HG03103 (cell line): ENCODE measurements around the gene SLCO6A1.
"Not testable (repeated sequence)": the region's sequence is repeated elsewhere in the genome, so short reads cannot be mapped to it uniquely, and the experiment has no call there.

Experiments
- ATAC-seq: cut with Tn5 transposase; IDR thresholded peaks from one replicate; pipeline ENCODE4 v1.9.1; 2021; ENCODE audit warnings: low read depth; ENCODE audit not compliant: unreplicated experiment

Gene SLCO6A1, protein sequence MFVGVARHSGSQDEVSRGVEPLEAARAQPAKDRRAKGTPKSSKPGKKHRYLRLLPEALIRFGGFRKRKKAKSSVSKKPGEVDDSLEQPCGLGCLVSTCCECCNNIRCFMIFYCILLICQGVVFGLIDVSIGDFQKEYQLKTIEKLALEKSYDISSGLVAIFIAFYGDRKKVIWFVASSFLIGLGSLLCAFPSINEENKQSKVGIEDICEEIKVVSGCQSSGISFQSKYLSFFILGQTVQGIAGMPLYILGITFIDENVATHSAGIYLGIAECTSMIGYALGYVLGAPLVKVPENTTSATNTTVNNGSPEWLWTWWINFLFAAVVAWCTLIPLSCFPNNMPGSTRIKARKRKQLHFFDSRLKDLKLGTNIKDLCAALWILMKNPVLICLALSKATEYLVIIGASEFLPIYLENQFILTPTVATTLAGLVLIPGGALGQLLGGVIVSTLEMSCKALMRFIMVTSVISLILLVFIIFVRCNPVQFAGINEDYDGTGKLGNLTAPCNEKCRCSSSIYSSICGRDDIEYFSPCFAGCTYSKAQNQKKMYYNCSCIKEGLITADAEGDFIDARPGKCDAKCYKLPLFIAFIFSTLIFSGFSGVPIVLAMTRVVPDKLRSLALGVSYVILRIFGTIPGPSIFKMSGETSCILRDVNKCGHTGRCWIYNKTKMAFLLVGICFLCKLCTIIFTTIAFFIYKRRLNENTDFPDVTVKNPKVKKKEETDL

DNA sequence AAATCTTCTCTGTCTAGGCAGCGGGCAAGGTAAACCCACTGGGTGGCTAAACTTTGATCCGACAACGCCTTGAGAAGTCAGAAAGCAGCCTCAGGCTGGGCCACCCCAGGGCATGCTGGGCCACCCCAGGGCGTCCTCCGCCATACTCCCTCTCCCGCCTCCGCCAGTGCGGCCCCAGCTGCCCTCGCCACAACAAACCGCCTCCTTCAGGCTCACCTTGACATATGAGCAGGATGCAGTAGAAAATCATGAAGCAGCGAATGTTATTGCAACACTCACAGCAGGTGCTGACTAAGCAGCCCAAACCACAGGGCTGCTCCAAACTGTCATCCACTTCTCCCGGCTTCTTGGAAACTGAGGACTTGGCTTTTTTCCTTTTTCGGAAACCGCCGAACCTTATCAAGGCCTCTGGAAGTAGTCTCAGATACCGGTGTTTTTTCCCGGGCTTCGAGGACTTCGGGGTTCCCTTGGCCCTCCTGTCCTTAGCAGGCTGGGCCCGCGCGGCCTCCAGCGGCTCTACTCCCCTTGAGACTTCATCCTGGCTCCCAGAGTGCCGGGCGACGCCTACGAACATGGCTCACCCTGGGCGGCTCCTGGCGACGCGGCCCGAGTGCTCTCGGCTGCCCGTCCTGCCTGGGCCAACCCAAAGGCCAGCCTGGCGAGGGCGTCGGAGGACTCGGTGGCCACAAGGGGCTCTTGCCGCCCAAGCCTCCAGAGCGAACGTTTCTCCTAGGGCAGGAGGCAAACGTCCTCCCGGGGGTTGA lies at the start of gene SLCO6A1:
Gene SLCO6A1 (minus strand): TSS at position 731 of the 764 bp plus-strand sequence. CDS start 157 bp downstream, at position 574.
- ATAC-seq: no peak

DNA sequence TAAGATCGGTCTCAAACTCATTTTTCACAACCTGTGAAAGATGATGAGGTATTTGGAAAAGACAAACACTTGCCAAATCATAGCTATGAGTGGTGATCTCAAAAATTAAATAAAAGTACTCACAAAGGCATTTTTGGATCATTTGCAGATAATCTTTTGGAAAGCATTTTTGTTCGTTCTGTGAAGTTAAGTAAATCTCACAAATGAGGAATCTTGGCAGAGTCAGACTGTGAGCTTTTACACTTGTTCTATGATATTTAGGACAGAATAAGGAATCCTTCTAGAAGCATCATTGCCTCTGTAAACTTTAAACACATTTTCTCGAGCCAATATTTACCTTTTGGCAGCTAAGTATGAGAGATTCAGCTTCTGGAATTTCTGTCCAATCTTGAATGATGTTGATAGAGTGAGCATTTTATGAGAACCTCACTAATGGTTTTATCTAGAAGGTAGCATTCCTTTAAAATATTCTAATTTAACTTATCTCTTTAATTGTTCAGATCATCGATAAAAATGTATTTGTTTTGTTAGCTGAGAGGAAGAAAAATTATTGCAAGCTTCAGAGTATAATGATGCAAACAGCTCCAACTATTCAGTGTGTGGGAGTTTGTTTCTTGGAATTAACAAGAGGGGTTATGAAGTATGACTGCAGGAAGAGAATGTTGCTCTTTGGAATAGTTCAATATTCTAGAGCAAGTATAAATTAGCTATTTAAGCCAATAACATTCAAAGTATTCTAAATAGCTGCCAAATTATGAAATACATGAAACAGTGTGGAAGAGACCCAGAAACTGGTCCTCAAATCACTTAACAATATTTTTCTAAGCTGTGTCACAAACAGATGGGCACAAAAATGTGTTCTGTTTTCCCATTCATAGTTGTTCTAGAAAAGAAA lies 48.6 kb upstream of the SLCO6A1 start:
- ATAC-seq: no peak

DNA sequence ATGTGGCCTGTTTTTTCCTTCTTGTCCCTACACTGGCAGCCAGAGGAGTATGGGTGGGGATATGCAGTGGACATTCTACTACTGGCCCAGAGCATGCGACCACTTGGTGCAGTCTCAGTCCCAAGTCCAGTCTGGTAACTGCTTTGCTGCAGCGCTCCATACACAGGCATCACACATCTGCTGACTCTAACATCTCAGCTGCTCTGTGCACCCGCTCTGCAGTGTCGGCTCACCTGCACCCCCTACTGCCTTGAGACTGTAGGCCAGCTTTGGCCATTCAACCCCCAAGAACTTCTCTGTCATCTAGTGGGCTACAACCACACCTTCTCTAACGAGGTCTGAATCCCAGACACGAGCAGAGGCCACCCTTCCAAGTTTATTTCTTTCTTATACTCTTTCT lies 46.4 kb upstream of the SLCO6A1 start:
- peak; percentile 88 for ATAC-seq

DNA sequence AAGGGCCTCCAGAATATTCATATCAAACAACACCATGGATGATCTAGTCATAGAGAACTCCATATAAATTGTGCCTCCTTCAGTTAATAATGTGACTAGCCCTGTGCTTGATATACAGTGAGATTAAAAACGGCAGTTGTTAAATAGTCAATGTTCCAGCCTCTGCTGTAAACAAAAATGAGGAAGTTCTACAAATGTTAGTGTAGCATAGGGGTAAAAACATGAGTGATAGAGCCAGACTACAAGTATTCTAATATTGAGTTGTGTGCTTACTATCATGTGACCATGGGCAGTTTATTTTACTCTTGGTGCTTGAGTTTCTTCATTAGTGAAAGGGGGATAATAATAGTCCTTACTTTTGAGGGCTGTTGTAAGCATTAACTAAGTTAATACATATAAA lies 43.3 kb upstream of the SLCO6A1 start:
- ATAC-seq: no peak

DNA sequence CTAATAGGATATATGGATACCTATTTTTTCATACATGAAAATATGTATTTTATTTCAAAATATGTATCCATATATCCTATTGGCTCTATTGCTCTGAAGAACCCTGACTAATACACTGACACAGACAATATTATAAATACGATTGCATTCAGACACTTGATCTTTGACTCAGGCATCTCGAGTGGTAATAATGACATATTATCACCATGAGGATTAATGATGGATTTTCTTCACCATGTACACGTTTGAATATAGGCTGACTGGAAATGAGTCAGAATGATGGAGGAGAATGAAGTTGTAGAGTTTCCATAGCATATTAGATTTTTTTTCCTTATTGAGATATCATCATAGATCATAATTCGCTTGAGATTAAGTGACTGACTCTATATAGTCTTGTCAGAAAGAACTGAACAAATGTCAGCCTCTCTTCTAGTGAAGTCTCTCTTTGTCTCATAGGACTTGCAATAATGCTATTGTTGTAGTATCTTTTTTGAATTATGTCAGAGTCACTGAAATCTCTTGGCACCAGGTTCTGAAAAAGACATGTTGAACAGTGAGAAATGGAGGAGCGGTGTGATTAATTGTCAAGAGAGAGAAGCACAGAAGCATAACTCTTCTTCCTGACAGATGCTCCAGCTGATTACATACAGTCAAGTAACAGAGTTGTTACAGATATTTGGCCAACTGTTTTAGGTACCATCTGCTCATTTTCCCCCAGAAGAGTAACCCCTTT lies 41.4 kb upstream of the SLCO6A1 start:
- no peak for ATAC-seq

DNA sequence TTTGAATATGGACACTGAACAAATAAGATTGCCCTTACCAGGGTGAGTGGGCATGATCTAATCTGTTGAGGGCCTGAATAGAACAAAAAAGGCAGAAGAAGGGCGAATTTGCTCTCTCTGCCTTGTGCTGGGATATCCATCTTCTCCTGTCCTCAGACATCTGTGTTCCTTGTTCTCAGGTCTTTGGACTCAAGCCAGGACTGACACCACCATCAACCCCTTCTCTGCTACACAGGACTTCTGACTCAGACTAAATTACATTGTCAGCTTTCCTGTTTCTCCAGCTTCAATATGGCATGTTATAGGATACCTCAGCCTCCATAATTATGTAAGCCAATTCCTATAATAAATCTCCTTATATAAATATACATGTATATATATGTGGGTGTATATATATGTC lies 40.8 kb upstream of the SLCO6A1 start:
- no peak for ATAC-seq

DNA sequence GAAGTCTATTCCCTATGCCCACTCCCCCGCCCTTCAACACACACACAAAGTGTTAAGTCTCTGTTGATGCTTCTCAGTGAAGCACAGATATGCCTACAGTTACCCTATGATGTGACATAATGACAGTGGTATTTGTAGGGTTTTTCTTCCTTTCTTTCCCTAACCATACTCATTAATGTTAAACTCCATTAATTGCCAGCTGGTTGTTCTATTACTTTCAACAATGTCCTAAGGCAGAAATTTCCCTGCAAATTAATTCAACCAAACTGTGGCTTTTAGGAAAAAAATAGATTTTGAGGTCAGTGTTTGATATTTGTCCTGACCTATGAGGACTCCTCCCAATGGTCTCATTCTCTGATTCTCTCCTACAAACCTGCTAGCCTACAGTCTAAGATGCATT lies 38.2 kb upstream of the SLCO6A1 start:
- ATAC-seq: no peak

DNA sequence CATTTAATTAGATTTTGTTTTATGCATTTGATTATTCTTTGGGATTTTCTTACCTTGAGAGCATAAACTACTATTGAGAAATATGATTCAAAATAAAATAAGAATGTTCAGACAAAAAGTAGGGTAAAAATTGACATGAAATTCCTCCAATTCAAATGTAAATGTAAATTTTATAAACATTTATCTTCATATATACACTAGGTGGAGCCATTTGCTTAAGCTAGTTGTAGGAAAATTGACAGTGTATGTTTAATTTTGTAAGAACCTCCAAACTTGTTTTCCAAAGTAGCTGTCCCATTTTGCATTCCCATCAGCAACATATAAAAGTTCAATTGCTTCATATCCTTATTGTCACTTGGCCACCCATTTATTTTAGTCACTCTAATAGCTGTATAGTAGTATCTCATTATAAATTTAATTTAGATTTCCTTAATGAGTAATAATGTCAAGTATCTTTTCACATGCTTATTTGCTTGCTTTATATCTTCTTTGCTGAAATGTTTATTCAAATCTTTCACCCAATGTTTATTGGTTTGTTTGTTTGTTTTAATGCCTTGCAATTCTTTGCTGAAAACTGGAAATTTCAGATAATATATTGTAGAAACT lies 37.6 kb upstream of the SLCO6A1 start:
- ATAC-seq: no peak

DNA sequence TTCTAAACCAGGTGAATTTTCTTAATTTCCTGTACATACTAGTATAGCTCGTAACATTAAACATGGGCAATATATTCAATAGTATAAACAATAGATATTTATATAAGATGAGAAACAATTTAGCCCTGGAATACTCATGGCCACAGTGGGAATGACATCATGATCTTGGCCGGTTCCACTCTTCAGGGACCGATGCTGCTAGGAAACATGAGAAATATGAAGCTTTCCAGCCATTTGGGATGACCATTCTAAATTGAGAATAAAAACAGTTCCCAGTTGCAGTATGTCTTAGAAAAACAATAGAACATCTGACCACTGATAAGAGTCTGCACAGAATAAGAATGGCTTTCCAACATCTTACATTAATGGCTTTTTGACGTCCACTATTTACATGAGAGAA lies 33.3 kb upstream of the SLCO6A1 start:
- no peak for ATAC-seq

DNA sequence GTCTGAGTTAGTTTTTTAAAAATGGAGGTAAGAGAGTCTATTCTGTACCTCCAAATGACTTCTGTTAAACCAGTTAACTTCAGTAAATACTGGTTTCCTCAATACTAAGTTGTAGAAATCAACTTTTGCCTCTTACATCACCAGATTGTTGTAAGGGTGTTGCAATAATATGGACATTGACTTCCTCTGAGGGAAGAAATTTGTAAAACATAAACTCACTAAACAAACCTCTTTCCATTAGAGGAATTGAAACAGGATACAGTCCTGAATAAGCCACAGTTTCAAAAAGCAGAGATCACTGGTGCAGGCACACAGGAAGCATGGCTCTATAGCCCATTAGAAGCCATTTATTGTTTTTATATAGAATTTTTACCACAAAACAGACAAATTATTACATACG lies 32.7 kb upstream of the SLCO6A1 start:
- peak; percentile 71 for ATAC-seq

DNA sequence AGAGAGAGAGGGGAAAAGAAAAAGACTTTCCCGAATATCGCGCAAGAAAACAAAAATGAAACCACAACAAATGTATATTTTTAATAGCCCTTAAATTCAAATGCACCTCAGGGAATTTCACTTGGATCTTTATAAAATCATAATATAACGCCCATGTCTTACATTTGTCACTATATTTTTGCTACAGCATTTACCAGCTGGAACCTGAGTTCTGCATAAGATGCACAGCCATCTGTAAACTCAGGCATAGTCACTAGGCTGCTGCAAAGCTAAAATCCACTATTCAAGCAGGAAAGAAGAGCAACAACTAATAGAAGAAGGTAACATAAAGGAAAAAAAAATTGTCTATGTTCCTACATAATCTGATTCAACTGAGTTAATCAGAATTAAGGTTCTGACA lies 30.6 kb upstream of the SLCO6A1 start:
- no peak for ATAC-seq

DNA sequence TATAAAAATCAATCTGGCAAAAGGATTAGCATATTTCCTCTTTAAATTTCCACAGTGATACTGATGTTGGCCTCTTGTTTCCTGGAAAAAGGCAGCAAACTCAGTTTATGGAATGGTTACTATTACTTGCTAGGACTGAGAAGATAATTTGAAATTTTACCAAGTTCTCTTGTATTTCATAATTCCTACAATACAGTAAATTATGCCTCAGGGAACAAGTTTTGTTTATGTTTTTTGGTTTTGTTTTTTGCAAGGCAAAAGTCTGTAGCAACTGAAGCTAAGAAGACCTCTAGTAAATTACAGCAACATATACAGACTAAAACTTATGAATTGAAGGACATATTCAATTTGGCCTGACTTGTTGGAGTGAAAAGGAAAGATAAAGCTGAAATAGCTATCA lies 30.2 kb upstream of the SLCO6A1 start:
- ATAC-seq: no peak

DNA sequence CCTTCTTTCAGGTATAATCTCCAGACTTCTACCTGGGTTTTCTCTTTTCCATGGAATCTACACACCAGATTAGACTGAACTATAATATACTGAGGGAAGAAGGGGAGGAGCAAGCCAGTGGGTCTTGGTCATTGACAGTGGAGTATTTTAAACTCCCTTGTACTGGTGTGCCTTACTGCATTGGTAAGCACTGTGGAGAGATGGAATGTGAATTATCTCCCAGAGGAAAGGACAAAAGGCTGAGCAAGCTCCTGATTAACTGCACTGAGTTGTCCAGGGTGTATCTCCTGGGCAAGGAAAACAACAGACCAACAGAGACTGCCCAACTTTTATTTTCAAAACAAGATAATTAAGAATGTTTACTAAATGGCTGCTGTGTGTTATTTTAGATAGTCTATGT lies 29.8 kb upstream of the SLCO6A1 start:
- no peak for ATAC-seq

DNA sequence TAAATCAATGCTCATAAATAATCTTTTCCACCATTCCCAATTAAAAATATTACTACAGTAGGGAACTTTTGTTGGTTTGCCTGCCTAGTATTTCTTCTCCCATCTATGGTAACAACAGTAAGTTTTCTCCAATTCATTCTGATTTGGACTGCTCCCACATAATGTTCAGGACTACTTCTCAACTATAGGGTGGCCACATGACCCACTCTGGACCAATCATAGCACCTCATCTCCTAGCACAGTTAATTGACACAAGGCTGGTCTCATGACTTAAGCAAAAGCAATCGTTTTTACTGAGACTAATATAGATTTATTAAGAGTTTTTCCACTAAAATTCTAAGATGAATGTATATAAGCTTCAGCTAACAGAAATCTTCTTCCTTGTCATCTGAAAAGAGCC lies 28.7 kb upstream of the SLCO6A1 start:
- ATAC-seq: no peak

DNA sequence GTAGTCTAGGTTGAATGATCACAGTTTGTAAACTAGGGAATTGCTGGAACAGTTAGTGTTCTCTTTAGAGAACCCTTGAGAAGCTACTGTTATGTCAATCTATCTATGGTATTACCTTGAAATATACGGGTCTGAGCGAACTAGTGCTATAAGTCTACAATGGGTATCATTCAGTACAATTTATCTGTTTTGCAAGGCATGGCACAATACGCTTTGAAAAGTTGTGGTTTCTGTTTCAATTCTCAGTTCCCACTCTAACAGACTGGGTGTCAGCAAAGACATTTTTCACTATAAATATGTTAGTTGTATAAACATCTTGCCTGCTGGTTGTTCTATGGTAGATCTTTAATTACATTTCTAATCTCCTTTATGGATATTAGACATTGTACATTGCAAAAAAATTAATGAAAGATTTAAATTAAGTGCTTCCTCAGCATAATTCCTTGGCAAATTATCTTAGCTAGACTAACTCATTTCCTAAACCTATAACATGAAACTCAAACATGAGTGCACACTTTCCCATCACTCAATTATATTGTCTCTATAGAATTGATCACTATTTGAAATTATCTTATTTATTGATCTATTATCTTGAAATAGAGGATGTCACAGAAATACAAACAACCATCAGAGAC lies 24.9 kb upstream of the SLCO6A1 start:
- ATAC-seq: peak; percentile 99

DNA sequence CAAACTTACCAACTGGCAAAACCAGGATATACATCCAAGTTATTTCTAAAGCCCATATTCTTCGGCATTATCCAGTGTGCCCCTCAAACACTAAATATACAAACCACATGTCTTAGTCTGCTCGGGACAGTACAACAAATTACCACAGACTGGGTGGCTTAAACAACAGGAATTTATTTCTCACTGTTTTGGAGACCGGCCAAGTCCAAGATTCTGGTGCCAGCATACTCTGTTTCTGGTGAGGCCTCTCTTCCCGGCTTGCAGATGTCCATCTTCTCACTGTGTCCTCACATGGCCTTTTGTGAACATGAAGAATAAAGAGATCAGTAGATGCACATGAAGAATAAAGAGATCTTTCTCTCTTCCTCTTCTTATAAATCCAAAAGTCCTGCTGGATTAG lies 12.9 kb upstream of the SLCO6A1 start:
- no peak for ATAC-seq

DNA sequence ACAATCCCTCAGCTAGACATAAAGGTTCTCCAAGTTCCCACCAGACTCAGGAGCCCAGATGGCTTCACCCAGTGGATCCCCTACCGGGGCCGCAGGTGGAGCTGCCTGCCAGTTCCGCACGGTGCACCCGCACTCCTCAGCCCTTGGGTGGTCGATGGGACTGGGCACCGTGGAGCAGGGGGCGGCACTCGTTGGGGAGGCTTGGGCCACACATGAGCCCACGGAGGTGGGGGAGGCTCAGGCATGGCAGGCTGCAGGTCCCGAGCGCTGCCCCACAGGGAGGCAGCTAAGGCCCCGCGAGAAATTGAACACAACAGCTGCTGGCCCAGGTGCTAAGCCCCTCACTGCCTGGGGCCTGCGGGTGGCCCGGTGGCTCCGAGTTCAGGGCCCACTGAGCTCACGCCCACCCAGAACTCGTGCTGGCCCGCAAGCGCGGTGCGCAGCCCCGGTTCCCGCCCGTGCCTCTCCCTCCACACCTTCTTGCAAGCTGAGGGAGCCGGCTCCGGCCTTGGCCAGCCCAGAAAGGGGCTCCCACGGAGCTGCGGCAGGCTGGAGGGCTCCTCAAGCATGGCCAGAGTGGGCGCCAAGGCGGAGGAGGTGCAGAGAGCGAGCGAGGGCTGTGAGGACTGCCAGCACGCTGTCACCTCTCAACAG lies 7.4 kb downstream of the SLCO6A1 start:
- not testable (repeated sequence) for ATAC-seq

DNA sequence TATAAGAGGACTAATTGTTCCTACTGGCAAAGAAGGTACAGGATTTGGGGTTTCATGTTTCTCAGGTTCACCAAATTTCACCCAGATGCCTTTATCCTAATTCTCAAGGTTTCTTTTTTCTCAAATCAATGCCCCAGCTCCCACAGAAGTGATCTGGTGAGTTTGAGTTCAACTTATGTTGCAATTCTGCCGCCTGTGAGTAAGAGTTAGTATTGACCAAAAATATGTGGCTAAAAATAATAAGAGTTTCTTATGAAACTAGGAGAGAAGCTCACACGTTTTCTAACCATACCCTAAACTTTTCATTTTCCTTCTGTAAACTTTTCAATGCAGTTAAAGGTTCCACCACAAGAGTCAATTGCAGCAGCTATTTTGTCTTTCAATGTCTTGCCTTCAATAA lies 15.1 kb downstream of the SLCO6A1 start:
- ATAC-seq: no peak
